Transverse colon (tissue), 4 donors: ENCODE measurements around the gene APOC3.

Experiments used
- CTCF ChIP-seq, 5 experiments: fragments of 200-600 bp in 3 of 5; fragments of 450-650 bp in 2 of 5; sonication (generic) in 3 of 5; IDR thresholded peaks; 1 replicate in 2 of 5; 2 replicates in 3 of 5; pipeline ENCODE4 v1.5.1; 2016 to 2017; ENCODE audit warnings: antibody characterized with exemption in 5 of 5, inconsistent platforms in 3 of 5, mild to moderate bottlenecking in 2 of 5, moderate library complexity in 1 of 5
- POLR2A ChIP-seq: fragments of 450-650 bp; IDR thresholded peaks from one replicate; pipeline ENCODE4 v1.6.1; 2016; ENCODE audit warnings: antibody characterized with exemption, mild to moderate bottlenecking, moderate library complexity
- POLR2AphosphoS5 ChIP-seq, 3 donors: sonication (generic); formaldehyde crosslinking; IDR thresholded peaks; one replicate each; pipeline ENCODE4 v1.6.1; 2016; ENCODE audit warnings: antibody characterized with exemption in 3 of 3

- TF ChIP-seq CTCF (IDR thresholded peaks at IDR 0.05) = no peak
- TF ChIP-seq POLR2A = no peak
- no peak for TF ChIP-seq POLR2AphosphoS5 (IDR thresholded peaks at IDR 0.05)
These were observed 22.0 kb upstream of the APOC3 start for GRCh38 chr11:116807601-116808261.
